GM12872 (cell line): ENCODE data around the gene NT5M.

Source experiments
- TF ChIP-seq, protein P1 (sequence below): IDR thresholded peaks from 3 replicates; pipeline ENCODE4 v1.5.1; 2011; ENCODE audit warnings: low read depth, mild to moderate bottlenecking, low read length, moderate library complexity; ENCODE audit not compliant: insufficient read depth

The NT5M gene

GRCh38 chr17:17367931-17368330 lies 64.8 kb downstream of the NT5M start:
- TF ChIP-seq, protein P1, sequence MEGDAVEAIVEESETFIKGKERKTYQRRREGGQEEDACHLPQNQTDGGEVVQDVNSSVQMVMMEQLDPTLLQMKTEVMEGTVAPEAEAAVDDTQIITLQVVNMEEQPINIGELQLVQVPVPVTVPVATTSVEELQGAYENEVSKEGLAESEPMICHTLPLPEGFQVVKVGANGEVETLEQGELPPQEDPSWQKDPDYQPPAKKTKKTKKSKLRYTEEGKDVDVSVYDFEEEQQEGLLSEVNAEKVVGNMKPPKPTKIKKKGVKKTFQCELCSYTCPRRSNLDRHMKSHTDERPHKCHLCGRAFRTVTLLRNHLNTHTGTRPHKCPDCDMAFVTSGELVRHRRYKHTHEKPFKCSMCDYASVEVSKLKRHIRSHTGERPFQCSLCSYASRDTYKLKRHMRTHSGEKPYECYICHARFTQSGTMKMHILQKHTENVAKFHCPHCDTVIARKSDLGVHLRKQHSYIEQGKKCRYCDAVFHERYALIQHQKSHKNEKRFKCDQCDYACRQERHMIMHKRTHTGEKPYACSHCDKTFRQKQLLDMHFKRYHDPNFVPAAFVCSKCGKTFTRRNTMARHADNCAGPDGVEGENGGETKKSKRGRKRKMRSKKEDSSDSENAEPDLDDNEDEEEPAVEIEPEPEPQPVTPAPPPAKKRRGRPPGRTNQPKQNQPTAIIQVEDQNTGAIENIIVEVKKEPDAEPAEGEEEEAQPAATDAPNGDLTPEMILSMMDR = no peak

- TF ChIP-seq, protein P1 = no peak
Observed at GRCh38 chr17:17370711-17371110, 67.5 kb downstream of the NT5M start.

DNA sequence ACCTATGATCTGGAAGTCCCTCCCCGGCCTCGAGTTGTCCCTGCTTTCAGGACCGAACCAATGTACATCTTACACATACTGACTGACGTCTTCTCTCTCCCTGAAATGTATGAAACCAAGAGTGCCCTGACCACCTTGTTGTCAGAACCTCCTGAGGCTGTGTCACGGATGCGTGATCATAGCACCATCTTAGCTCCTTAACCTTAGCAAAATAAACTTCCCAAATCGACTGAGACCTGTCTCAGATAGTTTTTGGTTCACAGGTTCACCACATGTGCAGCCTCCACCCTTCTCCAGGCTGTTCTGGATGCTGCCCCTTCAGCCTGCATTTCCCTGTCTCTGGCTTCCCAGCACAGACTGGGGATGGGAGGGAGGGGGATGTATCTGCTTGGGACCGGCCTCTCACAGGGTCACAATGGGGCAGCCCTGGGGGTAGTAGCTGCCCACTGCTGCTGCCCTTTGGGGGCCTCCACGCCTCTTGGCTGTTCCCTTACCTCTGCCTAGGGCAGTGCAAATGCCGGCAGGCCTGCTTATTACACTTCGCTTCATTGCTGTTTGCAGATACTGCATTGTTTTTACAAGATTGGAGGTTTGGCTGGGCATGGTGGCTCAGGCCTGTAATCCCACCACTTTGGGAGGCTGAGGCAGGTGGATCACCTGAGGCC lies 69.8 kb downstream of the NT5M start:
- TF ChIP-seq, protein P1 = no peak

DNA sequence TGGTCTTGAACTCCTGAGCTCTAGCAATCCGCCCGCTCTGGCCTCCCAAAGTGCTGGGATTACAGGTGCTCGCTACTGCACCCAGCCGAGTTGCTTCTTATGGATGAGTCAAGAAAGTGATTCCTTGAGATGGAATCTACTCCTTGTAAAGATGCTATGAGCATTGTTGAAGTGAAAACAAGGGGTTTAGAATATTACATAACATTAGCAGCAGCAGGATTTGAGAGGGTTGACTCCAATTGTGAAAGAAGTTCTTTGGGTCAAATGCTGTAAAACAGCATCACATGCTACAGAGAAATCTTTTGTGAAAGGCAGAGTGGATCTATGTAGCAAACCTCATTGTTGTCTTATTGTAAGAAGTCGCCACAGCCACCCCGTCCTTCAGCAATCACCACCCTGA lies 72.7 kb downstream of the NT5M start:
- TF ChIP-seq, protein P1 = no peak

DNA sequence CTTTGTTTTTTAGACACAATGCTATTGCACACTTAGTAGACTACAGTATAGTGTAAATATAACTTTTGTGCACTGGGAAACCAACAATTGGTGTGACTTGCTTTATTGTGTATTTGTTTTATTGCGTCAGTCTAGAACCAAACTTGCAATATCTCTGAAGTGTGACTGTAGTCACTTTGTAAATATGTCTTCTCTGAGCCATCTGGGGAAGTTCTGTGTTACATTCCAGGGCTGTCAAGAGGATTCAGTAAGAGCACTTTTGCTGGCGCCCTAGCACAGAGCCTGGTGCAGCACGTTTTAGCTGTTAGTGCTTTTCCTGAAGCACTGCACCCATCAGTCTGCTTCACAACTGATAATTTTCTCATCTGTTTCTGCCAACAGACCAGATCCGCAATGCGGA lies 73.2 kb downstream of the NT5M start:
- TF ChIP-seq, protein P1 = no peak

- TF ChIP-seq, protein P1 = no peak
Observed at GRCh38 chr17:17377071-17377967, 74.1 kb downstream of the NT5M start.

GRCh38 chr17:17379197-17379991 lies 76.2 kb downstream of the NT5M start:
- TF ChIP-seq, protein P1 = no peak
